Measurements from ENCODE around the gene PIEZO2.

- TF ChIP-seq POLR2A (IDR thresholded peaks at IDR 0.05) (no peak), CTCF (IDR thresholded peaks at IDR 0.05) (no peak), POLR2AphosphoS5 (IDR thresholded peaks at IDR 0.05) (no peak)
These were observed 459.9 kb downstream of the PIEZO2 start for GRCh38 chr18:10689236-10690034.

Data from breast epithelium (tissue), 3 donors.